ENCODE measurements around the gene ATP8A2.

Gene ATP8A2

GRCh38 chr13:25738342-25739196, 366.8 kb downstream of the ATP8A2 start:
- Histone ChIP-seq H2AFZ (ENCODE audit: low read depth, low read length) (no peak overlapping the region), H3K14ac (ENCODE audit: low read length in 2 of 2) (no peak overlapping the region), H3K36me3 (ENCODE audit: control insufficient read depth in 1 of 2, insufficient read depth in 2 of 2, low read depth in 1 of 2, low read length in 2 of 2) (no peaks in the 10 kb centered on the region), H3K9me3 (ENCODE audit: control insufficient read depth, low read length) (no peaks in the 10 kb centered on the region), H3K18ac (ENCODE audit: low read depth in 1 of 2, low read length in 2 of 2) (no peak overlapping the region), H2BK5ac (ENCODE audit: low read depth, low read length, poor library complexity, severe bottlenecking) (peak overlapping the region; percentile 71), H3K23ac (ENCODE audit: low read length in 2 of 2) (no peak overlapping the region), H3K27ac (ENCODE audit: low read length, poor library complexity, severe bottlenecking) (peak overlapping the region; percentile 89), H2BK15ac (ENCODE audit: low read depth, poor library complexity, severe bottlenecking) (no peak overlapping the region), H3K4me1 (ENCODE audit: control insufficient read depth, insufficient read depth, low read depth, low read length) (peaks cover 10% of the 10 kb centered on the region), H4K8ac (ENCODE audit: low read length) (no peak overlapping the region), H3K4ac (ENCODE audit: low read depth in 1 of 2, low read length in 2 of 2) (no peak overlapping the region), H3K9ac (ENCODE audit: low read length) (no peak overlapping the region), H4K91ac (ENCODE audit: low read length) (no peak overlapping the region), H3K79me1 (replicated peaks; ENCODE audit: low read length, poor library complexity, severe bottlenecking) (no peaks in the 10 kb centered on the region), H2BK120ac (ENCODE audit: low read depth, low read length) (no peak overlapping the region), H3K4me3 (ENCODE audit: insufficient read depth in 1 of 2, low read depth in 1 of 2, low read length in 2 of 2) (no peak overlapping the region), H3K27me3 (ENCODE audit: control insufficient read depth in 1 of 2, insufficient read depth in 1 of 2, low read length in 2 of 2) (peaks cover 0 to 4% of the 10 kb centered on the region in 2 experiments), H2AK5ac (ENCODE audit: low read length, severe bottlenecking) (peak overlapping the region; percentile 11), H2BK12ac (ENCODE audit: low read length in 2 of 2) (no peak overlapping the region), H3K4me2 (ENCODE audit: low read length, poor library complexity, severe bottlenecking) (no peak overlapping the region)
- 65% methylated on average over 4 of the region's 4 CpGs for WGBS
- DNase-seq, result no peak

- peaks cover 11% of the 10 kb centered on the region for H3K4me1 ChIP-seq (ENCODE audit: control insufficient read depth, insufficient read depth, low read depth, low read length)
- no peak overlapping the region for H2AK5ac ChIP-seq (ENCODE audit: low read length, severe bottlenecking)
- H4K91ac ChIP-seq (ENCODE audit: low read length), result no peak overlapping the region
- H2BK120ac ChIP-seq (ENCODE audit: low read depth, low read length), result no peak overlapping the region
- no peak overlapping the region for H3K14ac ChIP-seq (ENCODE audit: low read length in 2 of 2)
- H3K9ac ChIP-seq (ENCODE audit: low read length), result no peak overlapping the region
- no peaks in the 10 kb centered on the region for H3K9me3 ChIP-seq (ENCODE audit: control insufficient read depth, low read length)
- no peak overlapping the region for H3K23ac ChIP-seq (ENCODE audit: low read length in 2 of 2)
- peaks cover 0 to 4% of the 10 kb centered on the region in 2 experiments for H3K27me3 ChIP-seq (ENCODE audit: control insufficient read depth in 1 of 2, insufficient read depth in 1 of 2, low read length in 2 of 2)
- no peak overlapping the region for H2AFZ ChIP-seq (ENCODE audit: low read depth, low read length)
- no peak overlapping the region for H3K4ac ChIP-seq (ENCODE audit: low read depth in 1 of 2, low read length in 2 of 2)
- H3K79me1 ChIP-seq (replicated peaks; ENCODE audit: low read length, poor library complexity, severe bottlenecking), result no peaks in the 10 kb centered on the region
- WGBS, result no CpG with 5 or more reads among the region's 1 CpG
- DNase-seq, result no peak
- no peak overlapping the region for H3K27ac ChIP-seq (ENCODE audit: low read length, poor library complexity, severe bottlenecking)
- H3K4me2 ChIP-seq (ENCODE audit: low read length, poor library complexity, severe bottlenecking), result no peak overlapping the region
- no peaks in the 10 kb centered on the region for H3K36me3 ChIP-seq (ENCODE audit: control insufficient read depth in 1 of 2, insufficient read depth in 2 of 2, low read depth in 1 of 2, low read length in 2 of 2)
- H4K8ac ChIP-seq (ENCODE audit: low read length), result no peak overlapping the region
- no peak overlapping the region for H2BK5ac ChIP-seq (ENCODE audit: low read depth, low read length, poor library complexity, severe bottlenecking)
- H2BK15ac ChIP-seq (ENCODE audit: low read depth, poor library complexity, severe bottlenecking), result no peak overlapping the region
- H2BK12ac ChIP-seq (ENCODE audit: low read length in 2 of 2), result no peak overlapping the region
- H3K4me3 ChIP-seq (ENCODE audit: insufficient read depth in 1 of 2, low read depth in 1 of 2, low read length in 2 of 2), result no peak overlapping the region
- H3K18ac ChIP-seq (ENCODE audit: low read depth in 1 of 2, low read length in 2 of 2), result no peak overlapping the region
Observed at GRCh38 chr13:25739376-25739775, 367.6 kb downstream of the ATP8A2 start.

GRCh38 chr13:25741796-25742195, 370.0 kb downstream of the ATP8A2 start:
- no peak overlapping the region for H2AFZ ChIP-seq (ENCODE audit: low read depth, low read length)
- no peak overlapping the region for H3K4ac ChIP-seq (ENCODE audit: low read depth in 1 of 2, low read length in 2 of 2)
- H2BK15ac ChIP-seq (ENCODE audit: low read depth, poor library complexity, severe bottlenecking), result no peak overlapping the region
- H3K4me1 ChIP-seq (ENCODE audit: control insufficient read depth, insufficient read depth, low read depth, low read length), result peaks cover 9% of the 10 kb centered on the region
- H2BK5ac ChIP-seq (ENCODE audit: low read depth, low read length, poor library complexity, severe bottlenecking), result no peak overlapping the region
- H2AK5ac ChIP-seq (ENCODE audit: low read length, severe bottlenecking), result no peak overlapping the region
- H4K91ac ChIP-seq (ENCODE audit: low read length), result no peak overlapping the region
- H3K9me3 ChIP-seq (ENCODE audit: control insufficient read depth, low read length), result no peaks in the 10 kb centered on the region
- no peak overlapping the region for H3K18ac ChIP-seq (ENCODE audit: low read depth in 1 of 2, low read length in 2 of 2)
- no peak overlapping the region for H3K4me3 ChIP-seq (ENCODE audit: insufficient read depth in 1 of 2, low read depth in 1 of 2, low read length in 2 of 2)
- DNase-seq, result no peak
- H2BK120ac ChIP-seq (ENCODE audit: low read depth, low read length), result no peak overlapping the region
- H4K8ac ChIP-seq (ENCODE audit: low read length), result no peak overlapping the region
- no peaks in the 10 kb centered on the region for H3K79me1 ChIP-seq (replicated peaks; ENCODE audit: low read length, poor library complexity, severe bottlenecking)
- no peaks in the 10 kb centered on the region for H3K36me3 ChIP-seq (ENCODE audit: control insufficient read depth in 1 of 2, insufficient read depth in 2 of 2, low read depth in 1 of 2, low read length in 2 of 2)
- H3K4me2 ChIP-seq (ENCODE audit: low read length, poor library complexity, severe bottlenecking), result no peak overlapping the region
- H3K9ac ChIP-seq (ENCODE audit: low read length), result no peak overlapping the region
- no peak overlapping the region for H3K27ac ChIP-seq (ENCODE audit: low read length, poor library complexity, severe bottlenecking)
- H3K23ac ChIP-seq (ENCODE audit: low read length in 2 of 2), result no peak overlapping the region
- no peak overlapping the region for H3K14ac ChIP-seq (ENCODE audit: low read length in 2 of 2)
- H2BK12ac ChIP-seq (ENCODE audit: low read length in 2 of 2), result no peak overlapping the region
- 95% methylated on average over 2 of the region's 5 CpGs for WGBS
- peaks cover 0 to 4% of the 10 kb centered on the region in 2 experiments for H3K27me3 ChIP-seq (ENCODE audit: control insufficient read depth in 1 of 2, insufficient read depth in 1 of 2, low read length in 2 of 2)

- no peak for DNase-seq
- Histone ChIP-seq H2AK5ac (ENCODE audit: low read length, severe bottlenecking) (no peak overlapping the region), H3K9me3 (ENCODE audit: control insufficient read depth, low read length) (no peaks in the 10 kb centered on the region), H3K4me1 (ENCODE audit: control insufficient read depth, insufficient read depth, low read depth, low read length) (peaks cover 9% of the 10 kb centered on the region), H3K4me2 (ENCODE audit: low read length, poor library complexity, severe bottlenecking) (no peak overlapping the region), H3K27ac (ENCODE audit: low read length, poor library complexity, severe bottlenecking) (no peak overlapping the region), H3K23ac (ENCODE audit: low read length in 2 of 2) (no peak overlapping the region), H3K4me3 (ENCODE audit: insufficient read depth in 1 of 2, low read depth in 1 of 2, low read length in 2 of 2) (no peak overlapping the region), H3K14ac (ENCODE audit: low read length in 2 of 2) (no peak overlapping the region), H2BK15ac (ENCODE audit: low read depth, poor library complexity, severe bottlenecking) (no peak overlapping the region), H2BK5ac (ENCODE audit: low read depth, low read length, poor library complexity, severe bottlenecking) (no peak overlapping the region), H3K36me3 (ENCODE audit: control insufficient read depth in 1 of 2, insufficient read depth in 2 of 2, low read depth in 1 of 2, low read length in 2 of 2) (no peaks in the 10 kb centered on the region), H3K18ac (ENCODE audit: low read depth in 1 of 2, low read length in 2 of 2) (no peak overlapping the region), H2BK120ac (ENCODE audit: low read depth, low read length) (no peak overlapping the region), H4K8ac (ENCODE audit: low read length) (no peak overlapping the region), H3K79me1 (replicated peaks; ENCODE audit: low read length, poor library complexity, severe bottlenecking) (no peaks in the 10 kb centered on the region), H3K27me3 (ENCODE audit: control insufficient read depth in 1 of 2, insufficient read depth in 1 of 2, low read length in 2 of 2) (peaks cover 0 to 4% of the 10 kb centered on the region in 2 experiments), H4K91ac (ENCODE audit: low read length) (no peak overlapping the region), H3K9ac (ENCODE audit: low read length) (no peak overlapping the region), H3K4ac (ENCODE audit: low read depth in 1 of 2, low read length in 2 of 2) (no peak overlapping the region), H2BK12ac (ENCODE audit: low read length in 2 of 2) (no peak overlapping the region), H2AFZ (ENCODE audit: low read depth, low read length) (no peak overlapping the region)
- WGBS, result no CpG with 5 or more reads among the region's 2 CpGs
Observed at GRCh38 chr13:25742220-25742619, 370.4 kb downstream of the ATP8A2 start.
